H1 (cell line): ENCODE results near the gene ZNF280C.

Experiments
- CBX8 ChIP-seq: fragments of 300-800, 300-1000 bp; sonication (generic); IDR thresholded peaks from 2 replicates; pipeline ENCODE4 v1.7.1; 2016; ENCODE audit warnings: low read depth, low read length, borderline replicate concordance
- EZH2 ChIP-seq: fragments of 200-600 bp; sonication (generic); IDR thresholded peaks from 2 replicates; pipeline ENCODE4 v1.7.1; 2012; ENCODE audit warnings: low read depth, mild to moderate bottlenecking, moderate library complexity, low read length, inconsistent platforms; ENCODE audit not compliant: severe bottlenecking
- HDAC2 ChIP-seq, 2 experiments: fragments of 300-600 bp in 1 of 2; sonication (generic) in 1 of 2; IDR thresholded peaks; 2 replicates each; pipeline ENCODE4 v1.6.1; 2011 to 2012; ENCODE audit warnings: low read depth in 2 of 2, low read length in 2 of 2, mild to moderate bottlenecking in 2 of 2, moderate library complexity in 2 of 2, borderline replicate concordance in 1 of 2, inconsistent platforms in 1 of 2
- NRF1 ChIP-seq: IDR thresholded peaks from 2 replicates; pipeline ENCODE4 v1.6.1; 2011; ENCODE audit warnings: mild to moderate bottlenecking, low read depth, low read length, improper control_type of control experiment
- TAF1 ChIP-seq: IDR thresholded peaks from 2 replicates; pipeline ENCODE4 v1.6.1; 2011; ENCODE audit warnings: mild to moderate bottlenecking, low read depth, low read length
- TF ChIP-seq, protein P1 (sequence below), 3 experiments: IDR thresholded peaks; 1 replicate in 2 of 3; 2 replicates in 1 of 3; pipeline versions ENCODE4 v1.5.1 to v1.6.1; 2011; ENCODE audit warnings: low read length in 3 of 3, mild to moderate bottlenecking in 3 of 3, inconsistent platforms in 2 of 3, low read depth in 1 of 3, moderate library complexity in 1 of 3; ENCODE audit not compliant: insufficient read depth in 1 of 3; ENCODE audit errors: control extremely low read depth in 1 of 3

DNA sequence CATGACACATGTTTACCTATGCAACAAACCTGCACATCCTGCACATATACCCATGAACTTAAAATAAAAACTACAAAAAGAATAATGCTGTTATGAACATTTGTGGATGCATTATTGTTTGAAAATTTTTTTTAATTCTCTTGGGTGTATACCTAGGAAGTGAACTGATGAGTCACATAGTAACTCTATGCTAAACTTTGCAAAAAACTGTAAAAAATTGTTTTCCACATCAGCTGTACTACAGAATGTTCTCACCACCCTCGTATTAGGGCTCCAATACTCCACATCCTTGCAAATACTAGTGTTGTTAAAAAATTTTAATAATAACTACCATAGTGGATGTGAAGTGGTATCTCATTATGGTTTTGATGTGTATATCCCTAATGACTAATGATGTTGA lies 33.3 kb upstream of the ZNF280C start:
- TF ChIP-seq, protein P1, sequence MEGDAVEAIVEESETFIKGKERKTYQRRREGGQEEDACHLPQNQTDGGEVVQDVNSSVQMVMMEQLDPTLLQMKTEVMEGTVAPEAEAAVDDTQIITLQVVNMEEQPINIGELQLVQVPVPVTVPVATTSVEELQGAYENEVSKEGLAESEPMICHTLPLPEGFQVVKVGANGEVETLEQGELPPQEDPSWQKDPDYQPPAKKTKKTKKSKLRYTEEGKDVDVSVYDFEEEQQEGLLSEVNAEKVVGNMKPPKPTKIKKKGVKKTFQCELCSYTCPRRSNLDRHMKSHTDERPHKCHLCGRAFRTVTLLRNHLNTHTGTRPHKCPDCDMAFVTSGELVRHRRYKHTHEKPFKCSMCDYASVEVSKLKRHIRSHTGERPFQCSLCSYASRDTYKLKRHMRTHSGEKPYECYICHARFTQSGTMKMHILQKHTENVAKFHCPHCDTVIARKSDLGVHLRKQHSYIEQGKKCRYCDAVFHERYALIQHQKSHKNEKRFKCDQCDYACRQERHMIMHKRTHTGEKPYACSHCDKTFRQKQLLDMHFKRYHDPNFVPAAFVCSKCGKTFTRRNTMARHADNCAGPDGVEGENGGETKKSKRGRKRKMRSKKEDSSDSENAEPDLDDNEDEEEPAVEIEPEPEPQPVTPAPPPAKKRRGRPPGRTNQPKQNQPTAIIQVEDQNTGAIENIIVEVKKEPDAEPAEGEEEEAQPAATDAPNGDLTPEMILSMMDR (IDR thresholded peaks at IDR 0.05; ENCODE audit: control extremely low read depth in 1 of 3, insufficient read depth in 1 of 3, low read depth in 1 of 3, low read length in 3 of 3), result no peak
- TF ChIP-seq CBX8, result no peak
- TF ChIP-seq HDAC2 (IDR thresholded peaks at IDR 0.05; ENCODE audit: borderline replicate concordance in 1 of 2, low read depth in 2 of 2, low read length in 2 of 2), result no peak
- TF ChIP-seq EZH2, result no peak
- no peak for TF ChIP-seq TAF1
- TF ChIP-seq NRF1, result no peak
